HCT116 (cell line): ENCODE measurements around the gene RBM39.

Experiments used
- ATF3 ChIP-seq: IDR thresholded peaks from 2 replicates; pipeline ENCODE4 v1.6.1; 2012
- CEBPB ChIP-seq: IDR thresholded peaks from 2 replicates; pipeline ENCODE4 v1.6.1; 2012; ENCODE audit warnings: low read depth
- CTCF ChIP-seq, 3 experiments: fragments of 200-600 bp in 1 of 3; sonication (generic) in 1 of 3; IDR thresholded peaks in 2 of 3; conservative IDR thresholded peaks in 1 of 3; 2 replicates each; pipeline ENCODE4 v1.5.1; 2012 to 2017; ENCODE audit warnings: low read depth in 2 of 3, low read length in 2 of 3, antibody characterized with exemption in 1 of 3, borderline replicate concordance in 1 of 3, control low read depth in 1 of 3, mild to moderate bottlenecking in 1 of 3, mixed read lengths in 1 of 3, mixed run types in 1 of 3, moderate library complexity in 1 of 3; ENCODE audit not compliant: insufficient read depth in 1 of 3
- ELF1 ChIP-seq: IDR thresholded peaks from 2 replicates; pipeline ENCODE4 v1.6.1; 2012; ENCODE audit warnings: low read depth, borderline replicate concordance
- EZH2 ChIP-seq: fragments of 200-600 bp; sonication (generic); IDR thresholded peaks from 2 replicates; pipeline ENCODE4 v1.6.1; 2017; ENCODE audit warnings: antibody characterized with exemption, mixed run types
- EZH2phosphoT487 ChIP-seq: fragments of 200-600 bp; IDR thresholded peaks from 2 replicates; pipeline ENCODE4 v1.6.1; 2018; ENCODE audit warnings: antibody characterized with exemption, borderline replicate concordance
- FOSL1 ChIP-seq: IDR thresholded peaks from 2 replicates; pipeline ENCODE4 v1.6.1; 2012; ENCODE audit warnings: low read depth
- MAX ChIP-seq: IDR thresholded peaks from 2 replicates; pipeline ENCODE4 v1.6.1; 2012
- POLR2A ChIP-seq: IDR thresholded peaks from 2 replicates; pipeline ENCODE4 v1.7.0; 2011; ENCODE audit warnings: borderline replicate concordance; ENCODE audit not compliant: insufficient read depth, insufficient read length; ENCODE audit errors: extremely low read depth
- RAD21 ChIP-seq: IDR thresholded peaks from 2 replicates; pipeline ENCODE4 v1.6.1; 2012; ENCODE audit warnings: low read depth, mild to moderate bottlenecking
- SIN3A ChIP-seq: IDR thresholded peaks from 2 replicates; pipeline ENCODE4 v1.6.1; 2012; ENCODE audit warnings: low read depth
- SP1 ChIP-seq: IDR thresholded peaks from 2 replicates; pipeline ENCODE4 v1.6.1; 2012; ENCODE audit warnings: low read depth
- ZBTB33 ChIP-seq: IDR thresholded peaks from 2 replicates; pipeline ENCODE4 v1.6.1; 2011; ENCODE audit warnings: mild to moderate bottlenecking, low read length, moderate library complexity; ENCODE audit not compliant: insufficient replicate concordance; ENCODE audit errors: extremely low read depth

- TF ChIP-seq POLR2A, result no peak
- TF ChIP-seq CTCF (IDR thresholded peaks at IDR 0.05 in 2 of 3, conservative IDR thresholded peaks at IDR 0.05 in 1 of 3; ENCODE audit: borderline replicate concordance in 1 of 3, insufficient read depth in 1 of 3, low read depth in 2 of 3, low read length in 2 of 3), result no peak
- no peak for TF ChIP-seq EZH2phosphoT487
- TF ChIP-seq FOSL1, result no peak
- no peak for TF ChIP-seq EZH2
- no peak for TF ChIP-seq ELF1
- TF ChIP-seq SP1, result no peak
- no peak for TF ChIP-seq SIN3A
- TF ChIP-seq ATF3, result no peak
- no peak for TF ChIP-seq MAX
- TF ChIP-seq CEBPB, result no peak
- no peak for TF ChIP-seq RAD21
- TF ChIP-seq ZBTB33, result no peak
Observed at GRCh38 chr20:35734374-35734773, 7.7 kb downstream of the RBM39 start.
